Measurements from ENCODE around the gene PTEN.
"Not testable (repeated sequence)": the region's sequence is repeated elsewhere in the genome, so short reads cannot be mapped to it uniquely, and the experiment has no call there.

Gene PTEN

GRCh38 chr10:87887548-87888289 is 24.3 kb downstream of the PTEN start:
- Histone ChIP-seq H3K9me2 (replicated peaks; ENCODE audit: insufficient read depth, low read length) (no peaks in the 10 kb centered on the region), H3K9ac (ENCODE audit: low read length) (no peak overlapping the region), H3F3A (ENCODE audit: insufficient read depth, low read length) (no peaks in the 10 kb centered on the region), H2AFZ (ENCODE audit: low read length) (no peak overlapping the region), H3K36me3 (replicated peaks; ENCODE audit: insufficient read depth, low read length) (peaks cover 16% of the 10 kb centered on the region), H3K4me2 (ENCODE audit: low read depth, low read length) (no peak overlapping the region), H3K27ac (ENCODE audit: low read length) (no peak overlapping the region), H3K4me1 (ENCODE audit: low read length) (no peaks in the 10 kb centered on the region), H3K4me3 (ENCODE audit: low read length) (no peak overlapping the region), H3K9me3 (replicated peaks; ENCODE audit: insufficient read depth, low read length) (no peaks in the 10 kb centered on the region), H3K27me3 (replicated peaks; ENCODE audit: insufficient read depth, low read length) (no peaks in the 10 kb centered on the region), H3K79me2 (ENCODE audit: low read length) (peaks cover 94% of the 10 kb centered on the region), H4K20me1 (ENCODE audit: insufficient read depth, low read length) (no peaks in the 10 kb centered on the region)
- no peak for DNase-seq
- TF ChIP-seq CTCF (IDR thresholded peaks at IDR 0.05; ENCODE audit: low read length) = no peak

GRCh38 chr10:87895430-87895829 is 32.0 kb downstream of the PTEN start:
- Histone ChIP-seq H3K4me3 (ENCODE audit: low read length) (no peak overlapping the region), H2AFZ (ENCODE audit: low read length) (no peak overlapping the region), H3K4me1 (ENCODE audit: low read length) (no peaks in the 10 kb centered on the region), H3F3A (ENCODE audit: insufficient read depth, low read length) (no peaks in the 10 kb centered on the region), H3K4me2 (ENCODE audit: low read depth, low read length) (no peak overlapping the region), H3K9me3 (replicated peaks; ENCODE audit: insufficient read depth, low read length) (no peaks in the 10 kb centered on the region), H3K9ac (ENCODE audit: low read length) (no peak overlapping the region), H3K27me3 (replicated peaks; ENCODE audit: insufficient read depth, low read length) (no peaks in the 10 kb centered on the region), H3K79me2 (ENCODE audit: low read length) (peaks cover 83% of the 10 kb centered on the region), H3K9me2 (replicated peaks; ENCODE audit: insufficient read depth, low read length) (no peaks in the 10 kb centered on the region), H3K36me3 (replicated peaks; ENCODE audit: insufficient read depth, low read length) (peaks cover 7% of the 10 kb centered on the region; the same call in 1 of the 2 replicates), H3K27ac (ENCODE audit: low read length) (no peak overlapping the region), H4K20me1 (ENCODE audit: insufficient read depth, low read length) (no peaks in the 10 kb centered on the region)
- TF ChIP-seq CTCF (IDR thresholded peaks at IDR 0.05; ENCODE audit: low read length) (no peak), EZH2 (optimal IDR thresholded peaks at IDR 0.05; ENCODE audit: low read depth, low read length) (no peak), EZH2phosphoT487 (IDR thresholded peaks at IDR 0.05; ENCODE audit: low read length) (no peak)
- DNase-seq = no peak

- no peak for DNase-seq
- Histone ChIP-seq H2AFZ (ENCODE audit: low read length) (no peak overlapping the region), H3K4me1 (ENCODE audit: low read length) (no peaks in the 10 kb centered on the region), H3K4me2 (ENCODE audit: low read depth, low read length) (no peak overlapping the region), H3K79me2 (ENCODE audit: low read length) (peaks cover 80% of the 10 kb centered on the region), H3K36me3 (replicated peaks; ENCODE audit: insufficient read depth, low read length) (peaks cover 7% of the 10 kb centered on the region; the same call in 1 of the 2 replicates), H3K4me3 (ENCODE audit: low read length) (no peak overlapping the region), H3K9me3 (replicated peaks; ENCODE audit: insufficient read depth, low read length) (no peaks in the 10 kb centered on the region), H3K27me3 (replicated peaks; ENCODE audit: insufficient read depth, low read length) (no peaks in the 10 kb centered on the region), H3K27ac (ENCODE audit: low read length) (no peak overlapping the region), H3K9ac (ENCODE audit: low read length) (no peak overlapping the region), H3K9me2 (replicated peaks; ENCODE audit: insufficient read depth, low read length) (no peaks in the 10 kb centered on the region), H3F3A (ENCODE audit: insufficient read depth, low read length) (no peaks in the 10 kb centered on the region), H4K20me1 (ENCODE audit: insufficient read depth, low read length) (no peaks in the 10 kb centered on the region)
- no peak for TF ChIP-seq CTCF (IDR thresholded peaks at IDR 0.05; ENCODE audit: low read length)
- TF ChIP-seq EZH2 (optimal IDR thresholded peaks at IDR 0.05; ENCODE audit: low read depth, low read length) = no peak
- no peak for TF ChIP-seq EZH2phosphoT487 (IDR thresholded peaks at IDR 0.05; ENCODE audit: low read length)
Observed at GRCh38 chr10:87896216-87896615, 32.8 kb downstream of the PTEN start.

- not testable (repeated sequence) for H3K4me2 ChIP-seq (ENCODE audit: low read depth, low read length)
Observed at GRCh38 chr10:87897957-87898356, 34.5 kb downstream of the PTEN start.

GRCh38 chr10:87903396-87903795 is 40.0 kb downstream of the PTEN start:
- H3K9me2 ChIP-seq (replicated peaks; ENCODE audit: insufficient read depth, low read length); H3K4me2 ChIP-seq (ENCODE audit: low read depth, low read length); H3F3A ChIP-seq (ENCODE audit: insufficient read depth, low read length); H2AFZ ChIP-seq (ENCODE audit: low read length); H3K27ac ChIP-seq (ENCODE audit: low read length); H3K9ac ChIP-seq (ENCODE audit: low read length); H4K20me1 ChIP-seq (ENCODE audit: insufficient read depth, low read length); H3K27me3 ChIP-seq (replicated peaks; ENCODE audit: insufficient read depth, low read length); DNase-seq; H3K4me3 ChIP-seq (ENCODE audit: low read length); H3K9me3 ChIP-seq (replicated peaks; ENCODE audit: insufficient read depth, low read length): not testable (repeated sequence)
- peaks cover 11% of the 10 kb centered on the region; the same call in 1 of the 2 replicates for H3K36me3 ChIP-seq (replicated peaks; ENCODE audit: insufficient read depth, low read length)
- H3K79me2 ChIP-seq (ENCODE audit: low read length) = peaks cover 78% of the 10 kb centered on the region
- peaks cover 12% of the 10 kb centered on the region for H3K4me1 ChIP-seq (ENCODE audit: low read length)

More at GRCh38 chr10:87897957-87898356, 34.5 kb downstream of the PTEN start:
- not testable (repeated sequence) for H3K36me3 ChIP-seq (replicated peaks; ENCODE audit: insufficient read depth, low read length); H3K4me1 ChIP-seq (ENCODE audit: low read length); H4K20me1 ChIP-seq (ENCODE audit: insufficient read depth, low read length); H3K27ac ChIP-seq (ENCODE audit: low read length); H3F3A ChIP-seq (ENCODE audit: insufficient read depth, low read length); H3K9me3 ChIP-seq (replicated peaks; ENCODE audit: insufficient read depth, low read length); H2AFZ ChIP-seq (ENCODE audit: low read length); H3K9ac ChIP-seq (ENCODE audit: low read length); DNase-seq; H3K27me3 ChIP-seq (replicated peaks; ENCODE audit: insufficient read depth, low read length); H3K9me2 ChIP-seq (replicated peaks; ENCODE audit: insufficient read depth, low read length); H3K4me3 ChIP-seq (ENCODE audit: low read length)
- peaks cover 75% of the 10 kb centered on the region for H3K79me2 ChIP-seq (ENCODE audit: low read length)
